HUDEP-2 (cell line): ENCODE measurements around the gene KIF9.
"Not testable (repeated sequence)": the region's sequence is repeated elsewhere in the genome, so short reads cannot be mapped to it uniquely, and the experiment has no call there.

ENCODE experiments used
- DNase-seq, 76 experiments: peaks; one replicate each; lab custom pipeline; 2025; ENCODE audit not compliant: unreplicated experiment in 76 of 76; lab: John Stamatoyannopoulos, UW

KIF9 gene

DNA sequence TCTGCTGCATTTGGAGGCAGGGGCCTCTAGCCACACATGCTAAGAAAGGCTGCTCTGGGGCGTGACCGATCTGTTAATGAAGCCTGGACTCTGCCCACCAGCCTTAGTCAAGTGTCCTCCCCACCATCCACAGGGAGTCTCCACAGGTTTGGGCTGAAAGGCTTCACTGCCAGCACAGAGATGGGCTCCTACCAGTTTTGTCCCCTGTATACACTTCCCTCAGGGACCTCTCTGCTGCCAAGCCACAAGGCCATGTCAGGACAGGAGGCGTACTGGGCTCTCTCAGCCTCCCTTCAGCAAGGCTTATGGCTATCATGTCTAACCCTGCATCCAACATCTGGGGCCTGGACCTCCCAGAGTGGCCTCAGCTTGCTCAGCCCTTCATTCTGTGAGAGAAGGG lies 23.5 kb downstream of the KIF9 start:
- DNase-seq: no peak

DNA sequence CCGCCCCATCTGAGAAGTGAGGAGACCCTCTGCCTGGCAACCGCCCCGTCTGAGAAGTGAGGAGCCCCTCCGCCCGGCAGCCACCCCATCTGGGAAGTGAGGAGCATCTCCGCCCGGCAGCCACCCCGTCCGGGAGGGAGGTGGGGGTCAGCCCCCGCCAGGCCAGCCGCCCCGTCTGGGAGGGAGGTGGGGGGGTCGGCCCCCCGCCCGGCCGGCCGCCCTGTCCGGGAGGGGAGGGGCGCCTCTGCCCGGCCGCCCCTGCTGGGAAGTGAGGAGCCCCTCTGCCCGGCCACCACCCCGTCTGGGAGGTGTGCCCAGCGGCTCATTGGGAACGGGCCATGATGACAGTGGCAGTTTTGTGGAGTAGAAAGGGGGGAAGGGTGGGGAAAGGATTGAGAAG lies 26.3 kb downstream of the KIF9 start:
- not testable (repeated sequence) for DNase-seq

DNA sequence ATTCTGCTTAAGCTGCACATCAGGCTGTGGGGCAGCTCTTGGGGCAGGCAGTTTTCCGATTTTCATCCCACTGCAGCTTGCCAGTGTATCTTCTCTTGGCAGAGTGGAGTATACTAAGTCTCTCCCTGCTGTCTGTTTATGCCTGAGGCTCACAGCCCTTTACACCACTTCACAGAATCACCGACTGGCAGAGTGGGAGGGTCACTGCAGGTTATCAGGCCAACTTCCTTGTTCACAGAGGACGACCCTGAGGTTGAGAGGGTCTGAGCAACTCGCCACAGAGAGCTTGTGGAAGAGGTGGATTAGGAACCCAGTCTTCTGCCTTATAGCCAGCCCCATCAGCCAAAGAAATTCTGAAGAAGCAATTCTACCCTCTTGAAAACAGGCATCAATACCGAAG lies 30.9 kb downstream of the KIF9 start:
- no peak for DNase-seq

DNA sequence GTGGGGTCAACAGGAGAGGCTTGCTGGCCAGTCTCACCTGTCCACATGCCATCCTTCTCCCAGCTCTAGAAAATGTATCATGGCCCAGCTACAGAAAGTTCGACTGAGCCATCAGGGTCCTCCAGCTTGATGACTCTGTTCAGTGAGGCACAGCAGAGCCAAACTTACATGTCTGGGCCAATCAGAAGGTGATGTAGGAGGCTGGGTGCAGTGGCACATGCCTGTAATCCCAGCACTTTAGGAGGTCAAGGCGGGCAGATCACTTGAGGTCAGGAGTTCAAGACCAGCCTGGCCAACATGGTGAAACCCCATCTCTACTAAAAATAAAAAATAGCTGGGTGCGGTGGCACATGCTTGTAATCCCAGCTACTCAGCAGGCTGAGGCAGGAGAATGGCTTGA lies 31.5 kb downstream of the KIF9 start:
- DNase-seq: not testable (repeated sequence)

DNA sequence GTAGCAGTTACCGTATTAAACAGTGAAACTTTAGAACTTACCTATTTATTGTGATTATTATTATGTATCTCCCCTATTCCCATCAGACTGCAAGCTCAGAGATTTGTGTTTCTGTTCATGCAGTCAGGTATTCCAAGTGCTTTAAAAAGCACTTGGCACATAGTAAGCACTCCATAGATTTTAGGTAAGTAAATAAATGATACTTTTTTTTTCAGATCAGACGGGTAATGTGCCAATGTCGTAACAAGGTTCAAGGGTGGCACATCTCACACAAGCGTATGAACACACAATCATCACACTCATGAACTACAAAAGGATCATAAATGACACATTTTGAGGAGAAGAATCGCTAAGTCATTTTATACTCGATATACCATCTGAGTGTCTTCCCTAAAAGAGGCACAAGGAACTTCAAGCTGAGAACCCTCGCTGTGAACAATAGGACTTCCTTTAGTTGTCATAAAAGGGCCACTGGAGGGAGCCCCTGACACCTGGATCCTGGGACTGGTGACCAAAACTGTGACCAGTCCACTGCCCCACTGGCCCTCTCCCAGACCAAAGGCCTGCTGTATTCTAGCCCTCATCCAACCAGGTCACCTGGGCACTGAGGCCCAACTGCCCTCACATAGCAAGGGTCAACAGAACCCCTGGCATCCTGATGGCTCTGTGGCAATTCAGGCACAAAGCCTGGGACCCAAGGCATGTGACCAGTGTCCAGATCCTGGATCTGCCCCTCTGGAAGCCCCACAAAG lies 32.1 kb downstream of the KIF9 start:
- peak in 23 of 76 experiments; percentile 0 to 32 (median 10) for DNase-seq

DNA sequence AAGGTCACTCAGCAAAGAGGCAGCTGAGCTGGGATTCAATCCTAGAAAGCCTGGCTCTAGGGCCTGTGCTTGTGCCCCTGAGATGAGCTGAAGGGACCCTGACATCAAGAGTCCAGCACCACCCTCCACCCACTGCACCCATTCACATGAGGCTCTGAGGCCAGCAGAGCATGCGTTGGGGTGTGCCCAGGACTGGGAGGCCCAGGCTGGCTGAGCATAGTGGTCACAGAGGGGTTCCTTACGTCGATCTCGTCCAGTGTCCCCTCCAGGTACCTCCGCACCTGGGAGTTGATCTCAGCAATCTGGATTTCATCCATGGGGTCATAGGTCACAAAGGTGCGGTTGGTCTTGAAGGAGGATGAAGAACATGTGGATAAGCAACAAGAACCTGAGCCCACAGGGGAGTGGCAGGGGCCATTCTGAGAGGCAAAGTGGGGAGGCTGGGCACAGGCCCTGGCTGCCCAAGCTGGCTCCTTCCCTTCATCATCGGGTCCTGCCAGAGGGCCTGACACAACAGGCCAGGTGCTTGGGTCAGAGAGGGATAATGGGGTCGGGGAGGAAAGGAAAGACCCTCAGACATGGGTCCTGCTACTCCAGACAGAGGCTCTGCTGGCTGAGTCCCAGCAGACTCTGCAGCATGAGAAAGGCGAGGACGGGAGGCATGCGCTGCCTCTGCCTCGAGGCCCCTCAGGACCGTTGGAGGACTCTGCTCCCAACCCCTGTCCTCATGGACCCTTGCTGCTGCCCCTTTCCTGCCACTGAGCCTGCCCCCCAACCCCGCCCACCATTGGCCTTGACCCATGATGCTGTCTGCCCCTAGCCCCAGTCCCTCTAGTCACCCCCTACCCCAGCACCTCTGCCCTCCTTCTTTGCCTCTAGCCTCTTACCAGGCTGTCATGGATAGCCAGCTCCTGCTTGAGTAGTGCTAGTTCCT lies 35.2 kb downstream of the KIF9 start:
- DNase-seq: no peak

DNA sequence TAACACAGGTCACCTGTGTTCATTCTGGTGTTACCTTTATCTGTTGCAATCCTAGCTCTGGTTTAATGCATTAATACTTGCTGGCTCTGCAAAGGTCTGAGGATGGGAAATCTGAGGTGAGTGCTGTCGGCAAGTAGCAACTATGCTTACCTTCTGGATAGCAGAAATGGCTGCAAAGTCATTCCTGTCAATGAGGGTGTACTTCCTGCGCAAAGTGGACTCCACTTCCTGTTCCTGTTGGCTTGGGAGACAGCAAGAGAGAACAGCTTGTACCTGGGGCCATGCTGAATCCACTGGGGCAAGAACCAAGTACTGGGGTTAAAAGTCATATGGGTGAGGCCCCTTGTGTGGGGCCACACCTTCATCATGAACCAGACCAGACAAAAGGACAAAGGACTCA lies 37.3 kb downstream of the KIF9 start:
- DNase-seq: no peak

DNA sequence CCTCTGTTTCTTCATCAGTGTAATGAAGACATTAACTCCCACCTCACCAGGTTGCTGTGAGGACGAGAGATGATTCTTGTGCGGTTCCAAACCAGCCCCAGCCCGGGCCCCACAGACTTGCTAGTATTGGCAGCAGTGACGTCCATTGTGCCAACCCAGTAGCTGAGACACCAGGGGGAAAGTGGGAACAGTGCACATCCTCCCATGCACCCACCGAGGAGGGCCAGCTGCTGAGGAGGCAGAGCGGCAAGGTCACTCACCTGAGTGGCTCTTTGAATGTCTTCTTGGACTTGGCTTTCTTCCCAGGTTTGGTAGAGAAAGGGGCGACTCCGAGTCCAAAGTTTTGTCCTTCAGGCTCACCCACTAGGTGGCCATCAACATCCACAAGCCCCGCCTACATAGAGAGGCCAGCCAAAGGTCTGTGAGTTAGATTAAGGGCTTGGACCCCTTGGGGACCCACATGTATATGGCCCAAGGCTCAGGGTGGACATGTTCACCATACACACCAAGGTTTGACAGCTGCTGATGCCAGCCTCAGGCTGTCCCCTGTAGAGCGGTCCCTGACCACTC lies 38.0 kb downstream of the KIF9 start:
- no peak for DNase-seq

DNA sequence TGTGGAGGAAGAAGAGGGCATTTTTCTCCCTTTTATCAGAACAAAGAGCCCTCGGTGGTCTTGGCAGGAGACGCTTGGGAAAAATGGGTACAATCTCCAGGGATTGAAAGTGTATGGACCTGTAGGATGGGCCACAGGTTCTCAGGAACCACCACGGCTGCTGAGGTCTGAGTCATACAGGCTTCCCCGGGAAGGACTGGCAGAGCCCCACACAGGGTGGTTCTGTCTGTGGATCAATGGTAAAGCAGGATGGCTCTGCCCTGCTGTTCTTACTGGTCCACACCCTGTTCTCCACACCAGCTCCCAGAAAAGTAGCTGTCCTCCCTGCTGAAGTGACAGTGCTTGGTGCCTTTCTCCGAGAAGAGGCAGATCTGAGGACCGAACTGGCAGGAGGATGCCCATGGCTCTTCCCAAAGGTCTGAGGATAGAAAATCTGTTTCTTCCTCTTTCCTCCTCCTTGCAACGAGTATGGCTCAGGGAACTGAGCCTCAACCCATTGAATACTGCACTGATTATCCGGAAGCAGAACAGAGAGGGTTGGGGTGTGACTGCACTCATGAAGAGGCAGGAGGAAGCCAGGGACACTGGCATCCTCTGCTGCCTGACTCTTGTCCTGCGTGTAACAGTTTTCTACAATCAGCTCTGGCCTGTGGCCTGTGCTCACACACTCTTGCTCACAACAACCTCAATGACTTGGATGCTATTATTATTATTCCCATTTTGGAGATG lies 39.0 kb downstream of the KIF9 start:
- no peak for DNase-seq

DNA sequence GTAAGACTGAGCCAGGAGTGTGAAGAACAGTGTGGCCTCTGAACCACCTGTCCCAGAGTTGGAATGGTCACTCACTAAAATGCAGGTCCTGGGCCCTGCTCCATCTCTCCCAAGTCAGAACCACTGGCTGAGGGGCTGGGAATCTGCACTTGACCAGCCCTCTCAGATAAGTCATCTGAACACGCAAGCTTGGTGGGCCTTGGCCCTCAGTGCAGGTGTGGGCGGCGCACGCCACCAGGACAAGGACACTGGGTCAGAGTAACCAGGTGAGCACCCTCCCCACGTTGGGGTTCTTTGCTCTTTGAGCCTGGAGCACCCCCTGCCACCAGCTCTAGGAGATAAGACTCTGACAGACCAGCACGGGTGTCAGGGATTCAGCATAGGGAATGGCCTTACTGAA lies 42.7 kb downstream of the KIF9 start:
- no peak for DNase-seq

DNA sequence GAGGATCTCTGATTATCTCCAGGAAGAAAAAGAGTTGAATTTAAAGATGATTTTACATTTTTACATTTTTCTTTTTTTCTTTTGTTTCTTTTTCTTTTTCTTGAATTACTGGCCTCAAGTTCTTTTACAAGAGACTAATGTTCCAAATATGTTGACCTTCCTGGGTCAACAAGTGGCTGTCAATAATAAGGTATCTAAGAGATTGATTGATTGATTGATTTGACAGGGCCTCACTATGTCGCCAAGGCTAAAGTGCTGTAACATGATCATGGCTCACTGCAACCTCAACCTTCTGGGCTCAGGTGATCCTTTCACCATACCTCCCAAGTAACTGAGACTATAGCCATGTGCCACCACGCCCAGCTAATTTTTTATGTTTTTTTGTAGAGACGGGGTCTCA lies 44.6 kb downstream of the KIF9 start:
- no peak for DNase-seq

DNA sequence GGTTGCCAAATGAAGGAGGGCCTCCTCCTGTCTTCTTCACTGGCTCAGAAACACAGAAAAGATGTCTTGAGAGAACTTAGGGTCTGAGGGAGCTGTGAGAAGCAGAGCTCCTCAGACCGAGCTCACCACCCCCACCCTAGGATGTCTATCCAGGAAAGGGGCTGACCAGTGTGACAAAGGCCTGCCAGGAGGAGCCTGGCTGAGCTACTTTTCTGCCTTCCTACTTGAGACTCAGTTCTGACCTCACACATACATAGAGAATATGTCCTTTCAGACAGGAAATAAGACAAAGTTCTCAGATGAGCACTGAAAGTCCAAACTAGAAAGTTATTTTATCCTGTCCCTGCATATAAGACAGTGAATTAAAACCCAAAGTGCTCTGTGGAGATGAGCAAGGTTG lies 54.5 kb downstream of the KIF9 start:
- no peak for DNase-seq

DNA sequence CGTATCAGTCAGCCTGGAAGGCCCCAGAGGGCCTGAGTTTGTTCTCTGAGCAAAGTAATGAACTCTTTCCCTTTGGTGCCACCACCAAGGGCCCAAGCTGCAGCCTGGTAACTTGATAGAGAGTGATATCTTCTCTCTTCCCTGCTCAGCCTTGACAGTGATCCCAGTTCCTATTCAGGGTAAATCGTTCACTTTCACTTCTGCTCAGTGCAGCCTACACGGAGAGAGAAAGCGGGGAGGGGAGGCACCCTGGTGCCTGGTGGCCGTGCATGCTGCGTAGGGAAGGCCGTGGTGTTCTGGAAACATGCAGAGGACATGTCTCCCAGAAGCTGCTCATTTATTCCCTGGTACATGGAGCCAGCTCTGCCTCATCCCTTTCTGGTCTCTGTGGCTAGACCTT lies 54.9 kb downstream of the KIF9 start:
- DNase-seq: no peak

DNA sequence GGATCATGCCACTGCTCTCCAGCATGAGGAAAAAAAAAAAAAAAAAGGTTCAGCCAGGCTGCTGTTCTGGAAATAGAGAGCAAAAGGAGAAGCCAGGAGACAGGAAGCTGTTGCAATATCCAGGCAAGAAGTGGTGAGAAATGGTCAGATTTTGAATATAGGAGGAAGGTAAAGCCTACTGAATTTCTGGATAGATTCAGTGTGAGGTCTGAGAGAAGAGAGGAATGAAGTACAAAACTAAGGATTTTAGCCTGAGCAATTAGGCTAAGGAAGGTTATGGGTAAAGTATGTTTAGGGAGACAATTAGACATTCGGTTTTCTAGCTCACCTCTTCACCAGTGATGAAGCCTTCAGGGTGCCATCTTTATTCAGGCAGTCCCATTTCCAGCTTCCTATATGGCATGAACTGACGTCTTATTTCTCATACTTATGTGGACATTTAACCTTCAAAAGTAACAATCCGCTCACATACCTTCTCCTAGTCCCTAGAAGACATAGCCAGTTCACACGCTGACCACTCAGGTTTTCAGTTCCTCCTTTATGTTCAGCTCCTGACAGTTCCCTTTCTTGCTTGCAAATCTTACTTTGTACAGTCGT lies 57.2 kb downstream of the KIF9 start:
- no peak for DNase-seq

DNA sequence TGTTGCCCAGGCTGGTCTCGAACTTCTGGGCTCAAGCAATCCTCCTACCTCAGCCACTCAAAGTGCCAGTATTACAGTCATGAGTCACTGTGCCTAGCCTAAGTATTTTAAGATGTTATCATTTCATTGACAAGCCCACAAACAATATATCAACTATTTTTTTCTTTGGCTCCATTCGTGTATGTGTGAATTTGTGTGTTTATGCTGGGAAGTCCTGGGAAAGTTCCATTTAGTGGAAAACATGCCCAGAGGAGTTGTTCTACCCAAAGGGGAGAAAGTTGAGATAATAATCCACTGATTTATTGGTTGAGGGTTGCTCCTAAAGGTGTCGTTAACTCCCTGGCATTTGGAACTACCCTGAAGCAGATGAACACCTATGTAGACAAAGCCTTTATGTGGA lies 58.8 kb downstream of the KIF9 start:
- DNase-seq: no peak

DNA sequence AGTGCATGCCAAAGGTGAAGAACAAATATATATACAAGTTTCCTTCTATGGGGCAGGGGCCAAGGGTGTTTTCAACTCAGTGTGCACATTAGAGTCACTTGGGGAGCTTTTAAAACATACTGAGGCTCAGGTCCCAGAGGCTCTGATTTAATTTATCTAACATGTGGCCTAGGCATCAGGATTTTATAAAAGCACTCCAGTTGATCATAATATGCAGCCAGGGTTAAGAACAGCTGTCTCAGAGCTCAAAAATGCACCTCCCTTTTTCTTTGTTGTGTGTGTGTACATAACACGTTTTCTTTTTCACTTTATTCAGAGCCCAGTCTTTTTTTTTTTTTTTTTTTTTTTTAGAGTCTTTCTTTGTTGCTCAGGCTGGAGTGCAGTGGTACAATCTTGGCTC lies 60.8 kb downstream of the KIF9 start:
- DNase-seq: no peak

DNA sequence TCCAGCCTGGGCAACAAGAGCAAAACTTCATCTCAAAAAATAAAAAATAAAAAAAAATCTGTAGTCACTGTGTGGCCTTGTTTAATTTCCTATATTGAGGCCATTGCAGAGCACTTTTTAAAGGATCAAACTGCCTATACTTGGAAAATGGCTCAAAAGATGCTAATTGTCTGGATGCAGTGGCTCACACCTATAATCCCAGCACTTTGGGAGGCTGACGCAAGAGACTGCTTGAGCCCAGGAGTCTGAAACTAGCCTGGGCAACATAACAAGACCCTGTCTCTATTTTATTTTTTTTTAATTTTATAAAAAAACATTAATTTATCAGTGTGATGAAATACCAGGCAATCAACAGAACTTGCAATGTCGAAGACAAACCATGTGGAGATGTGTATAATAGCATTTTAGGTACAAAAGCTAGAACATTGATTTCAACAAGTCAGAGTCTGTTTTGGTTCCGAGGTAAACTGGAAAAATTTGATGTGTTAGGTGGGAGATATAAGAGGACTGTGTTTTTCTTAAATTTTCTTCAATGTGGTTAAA lies 71.7 kb downstream of the KIF9 start:
- no peak for DNase-seq

DNA sequence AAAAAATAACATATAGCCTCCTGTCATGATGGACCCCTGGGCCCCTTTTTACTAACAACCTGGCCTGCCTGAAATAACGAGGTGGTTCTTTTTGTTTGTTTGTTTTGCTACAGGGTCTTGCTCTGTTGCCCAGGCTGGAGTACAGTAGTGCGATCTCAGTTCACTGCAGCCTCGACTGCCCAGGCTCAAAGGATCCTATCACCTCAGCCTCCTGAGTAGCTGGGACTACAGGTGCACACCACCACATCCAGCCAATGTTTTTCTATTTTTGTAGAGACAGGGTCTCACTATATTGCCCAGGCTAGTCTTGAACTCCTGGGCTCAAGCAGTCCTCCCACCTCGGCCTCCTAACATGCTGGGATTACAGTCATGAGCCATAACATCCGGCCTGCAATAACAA lies 76.6 kb downstream of the KIF9 start:
- DNase-seq: not testable (repeated sequence)

DNA sequence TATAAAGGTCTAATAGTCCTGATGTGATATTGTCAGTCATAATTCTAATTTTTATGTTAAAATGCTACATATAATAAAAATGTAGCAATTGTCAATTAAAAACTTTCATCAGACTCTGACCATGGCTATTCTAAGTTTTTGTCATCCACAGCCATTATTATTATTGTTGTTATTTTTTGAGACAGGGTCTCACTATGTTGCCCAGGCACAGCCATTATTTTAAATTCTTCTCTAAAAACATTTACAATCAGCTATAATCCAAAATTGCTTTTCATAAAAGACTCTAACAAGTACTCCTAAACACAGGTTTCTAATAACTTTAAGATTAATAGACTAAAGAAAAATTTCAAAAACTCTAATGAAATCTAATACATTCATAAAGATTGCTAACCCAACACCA lies 77.7 kb downstream of the KIF9 start:
- DNase-seq: no peak

DNA sequence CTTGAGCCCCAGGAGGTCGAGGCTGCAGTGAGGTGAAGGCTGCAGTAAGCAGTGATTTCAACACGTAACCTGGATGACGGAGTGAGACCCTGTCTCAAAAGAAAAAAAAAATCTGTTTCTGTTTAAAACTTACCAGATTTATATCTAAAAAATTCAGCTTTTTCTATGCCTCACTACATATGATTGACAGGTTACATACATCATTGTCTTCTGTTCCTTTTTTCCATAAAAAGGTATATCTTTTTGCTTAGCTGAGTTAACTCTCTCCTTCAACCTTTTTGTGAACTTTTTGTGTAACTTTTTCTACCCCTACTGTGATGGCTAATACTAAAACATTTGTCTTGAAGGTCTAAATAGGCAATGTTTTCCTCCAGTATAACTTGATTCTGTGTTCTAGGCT lies 80.1 kb downstream of the KIF9 start:
- DNase-seq: no peak
